Sigmoid colon (tissue), 7 donors: Measurements from ENCODE around the gene C1GALT1. TPM values are rescaled to one million over a fixed set of nuclear protein-coding genes. Genes with fewer than 3 reads are reported as not detected.

ENCODE experiments used
- DNase-seq: peaks from one replicate; pipeline ENCODE4 v3.0.0-alpha.2; 2019
- H3K27ac ChIP-seq, 4 donors: fragments of 200-600 bp; sonication (generic); one replicate each; pipeline ENCODE4 v1.5.1; 2016 to 2019; ENCODE audit warnings: mild to moderate bottlenecking in 1 of 4
- H3K27me3 ChIP-seq, 3 donors: fragments of 200-600 bp; sonication (generic); one replicate each; pipeline ENCODE4 v1.5.1; 2019; ENCODE audit warnings: mild to moderate bottlenecking in 1 of 3
- H3K36me3 ChIP-seq, 4 donors: fragments of 200-600 bp; sonication (generic); one replicate each; pipeline ENCODE4 v1.5.1; 2016 to 2019
- H3K4me1 ChIP-seq, 4 donors: fragments of 200-600 bp; sonication (generic); one replicate each; pipeline ENCODE4 v1.5.1; 2017 to 2019
- H3K4me3 ChIP-seq, 4 donors: fragments of 200-600 bp; sonication (generic); one replicate each; pipeline ENCODE4 v1.5.1; 2017 to 2019; ENCODE audit warnings: mild to moderate bottlenecking in 2 of 4, moderate library complexity in 1 of 4
- H3K9me3 ChIP-seq, 4 donors: fragments of 200-600 bp in 3 of 4; sonication (generic) in 3 of 4; one replicate each; pipeline versions ENCODE4 v1.5.1 to v1.6.1; 2013 to 2019
- CTCF ChIP-seq, 4 experiments: fragments of 450-650 bp in 3 of 4; fragments of 200-600 bp in 1 of 4; IDR thresholded peaks; one replicate each; pipeline ENCODE4 v1.5.1; 2016 to 2019; ENCODE audit warnings: antibody characterized with exemption in 4 of 4, mild to moderate bottlenecking in 3 of 4, moderate library complexity in 2 of 4
- EP300 ChIP-seq, 4 donors: sonication (generic); formaldehyde crosslinking; IDR thresholded peaks; one replicate each; pipeline ENCODE4 v1.6.1; 2017; ENCODE audit warnings: antibody characterized with exemption in 4 of 4
- POLR2A ChIP-seq, 2 donors: fragments of 450-650 bp; IDR thresholded peaks; one replicate each; pipeline ENCODE4 v1.6.1; 2016; ENCODE audit warnings: antibody characterized with exemption in 2 of 2, mild to moderate bottlenecking in 2 of 2, moderate library complexity in 2 of 2
- POLR2AphosphoS5 ChIP-seq, 4 donors: sonication (generic); formaldehyde crosslinking; IDR thresholded peaks; one replicate each; pipeline ENCODE4 v1.6.1; 2017; ENCODE audit warnings: antibody characterized with exemption in 4 of 4
- WGBS, 2 donors: extraction: QIAGEN DNeasy Blood & Tissue Kit; methylation state at CpG; one replicate each; pipeline ENCODE4 v1.1.7; 2013; 5-methylcytosine and 5-hydroxymethylcytosine counted together
- intact Hi-C: fragments of 100-400 bp; cut with DNase I; formaldehyde crosslinking; loops from one replicate; pipeline ENCODE4 v1.15.1; 2023
- polyA plus RNA-seq, 3 donors: library from polyadenylated mRNA; stranded (reverse); fragments of 200-250 nt; gene quantifications; one replicate each; pipeline ENCODE4 v1.2.3, GENCODE V29; 2013
- total RNA-seq, 4 donors: library from RNA; depleted of rRNA; stranded (reverse); fragments of >200 nt; gene quantifications; one replicate each; pipeline ENCODE4 v1.1.0, GENCODE V29; 2016
- donor health status: healthy with polysubstance abuse.
- donor health status: Bipolar disorder and iron deficiency.
- donor health status: healthy.

The C1GALT1 gene
- total and polyA plus RNA-seq, 7 donors, result 4.8 to 19.8 (median 11.6) TPM

- intact Hi-C loops, result loop anchor here (5.0 to 10.0 kb wide), 6 partner anchors 41 to 1031 kb away; partner anchors contain the start of genes GLCCI1, MIOS, UMAD1 and ZNF12
- 80 to 88% methylated on average over 8 of the region's 8 CpGs for WGBS, 2 donors
- no peak for DNase-seq
- Histone ChIP-seq H3K27ac (peak overlapping the region; percentile 92 to 97 (median 95)), H3K4me1 (peaks cover 0 to 24% (median 16%) of the 10 kb centered on the region in 4 donors), H3K36me3 (no peaks in the 10 kb centered on the region), H3K27me3 (no peaks in the 10 kb centered on the region), H3K4me3 (peak overlapping the region in 3 of 4 donors; percentile 73 to 98 (median 86)), H3K9me3 (no peaks in the 10 kb centered on the region)
- TF ChIP-seq EP300 (IDR thresholded peaks at IDR 0.05) (no peak), CTCF (IDR thresholded peaks at IDR 0.05) (no peak), POLR2A (IDR thresholded peaks at IDR 0.05) (no peak), POLR2AphosphoS5 (IDR thresholded peaks at IDR 0.05) (no peak)
Observed at GRCh38 chr7:7180725-7181449, 1.5 kb upstream of the C1GALT1 start.

- TF ChIP-seq EP300 (IDR thresholded peaks at IDR 0.05), result no peak
- Histone ChIP-seq H3K36me3 (no peaks in the 10 kb centered on the region), H3K27ac (peak overlapping the region; percentile 92 to 97 (median 95)), H3K27me3 (no peaks in the 10 kb centered on the region), H3K4me1 (peaks cover 0 to 24% (median 16%) of the 10 kb centered on the region in 4 donors), H3K4me3 (peak overlapping the region; percentile 32 to 98 (median 80)), H3K9me3 (no peaks in the 10 kb centered on the region)
- intact Hi-C loops, result loop anchor here (5.0 to 10.0 kb wide), 6 partner anchors 41 to 1031 kb away; partner anchors contain the start of genes GLCCI1, MIOS, UMAD1 and ZNF12
- 0% methylated on average over 12 of the region's 12 CpGs for WGBS, 2 donors
- peak; percentile 66 for DNase-seq
Observed at GRCh38 chr7:7181519-7182155, 707 bp upstream of the C1GALT1 start.

- no peak for TF ChIP-seq POLR2AphosphoS5 (IDR thresholded peaks at IDR 0.05)
- TF ChIP-seq POLR2A (IDR thresholded peaks at IDR 0.05), result peak in 1 of 2 donors; percentile 2
- intact Hi-C loops, result loop anchor here (5.0 to 10.0 kb wide), 6 partner anchors 39 to 1029 kb away; partner anchors contain the start of genes GLCCI1, MIOS, UMAD1 and ZNF12
- Histone ChIP-seq H3K4me1 (peaks cover 0 to 24% (median 16%) of the 10 kb centered on the region in 4 donors), H3K4me3 (peak overlapping the region; percentile 73 to 98 (median 84)), H3K27ac (peak overlapping the region; percentile 92 to 97 (median 95)), H3K27me3 (no peaks in the 10 kb centered on the region), H3K9me3 (no peaks in the 10 kb centered on the region), H3K36me3 (no peaks in the 10 kb centered on the region)
- WGBS, 2 donors, result 1% methylated on average over 44 of the region's 44 CpGs
- peak; percentile 72 for DNase-seq
Observed at GRCh38 chr7:7183061-7183837, 905 bp downstream of the C1GALT1 start.

GRCh38 chr7:7183838-7184463 is 1.6 kb downstream of the C1GALT1 start:
- peak overlapping the region; percentile 73 to 98 (median 84) for H3K4me3 ChIP-seq
- H3K27ac ChIP-seq, result no peak overlapping the region
- no peak for TF ChIP-seq EP300 (IDR thresholded peaks at IDR 0.05)
- no peak for TF ChIP-seq POLR2A (IDR thresholded peaks at IDR 0.05)
- no peak for TF ChIP-seq CTCF (IDR thresholded peaks at IDR 0.05)
- no peak for TF ChIP-seq POLR2AphosphoS5 (IDR thresholded peaks at IDR 0.05)
- intact Hi-C loops, result loop anchor here (5.0 to 10.0 kb wide), 6 partner anchors 38 to 1028 kb away; partner anchors contain the start of genes GLCCI1, MIOS, UMAD1 and ZNF12
- H3K9me3 ChIP-seq, result no peaks in the 10 kb centered on the region
- no peaks in the 10 kb centered on the region for H3K27me3 ChIP-seq
- no peak for DNase-seq
- H3K4me1 ChIP-seq, result peaks cover 0 to 24% (median 16%) of the 10 kb centered on the region in 4 donors
- H3K36me3 ChIP-seq, result no peaks in the 10 kb centered on the region
- WGBS, 2 donors, result 30 to 64% methylated on average over 4 of the region's 4 CpGs

GRCh38 chr7:7185371-7185989 is 3.1 kb downstream of the C1GALT1 start:
- 86 to 87% methylated on average over 7 of the region's 7 CpGs for WGBS, 2 donors
- H3K4me3 ChIP-seq, result no peak overlapping the region

More at GRCh38 chr7:7185371-7185989, 3.1 kb downstream of the C1GALT1 start:
- no peaks in the 10 kb centered on the region for H3K27me3 ChIP-seq
- no peak overlapping the region for H3K27ac ChIP-seq
- H3K36me3 ChIP-seq, result no peaks in the 10 kb centered on the region
- H3K9me3 ChIP-seq, result no peaks in the 10 kb centered on the region
- DNase-seq, result no peak
- intact Hi-C loops, result loop anchor here (10.0 kb wide), 3 partner anchors 459 to 779 kb away; partner anchors contain the start of genes GLCCI1, UMAD1 and ZNF12
- TF ChIP-seq POLR2A (IDR thresholded peaks at IDR 0.05), result no peak
- H3K4me1 ChIP-seq, result peaks cover 0 to 24% (median 16%) of the 10 kb centered on the region in 4 donors
